ENCODE data around the gene ESYT3.

DNA sequence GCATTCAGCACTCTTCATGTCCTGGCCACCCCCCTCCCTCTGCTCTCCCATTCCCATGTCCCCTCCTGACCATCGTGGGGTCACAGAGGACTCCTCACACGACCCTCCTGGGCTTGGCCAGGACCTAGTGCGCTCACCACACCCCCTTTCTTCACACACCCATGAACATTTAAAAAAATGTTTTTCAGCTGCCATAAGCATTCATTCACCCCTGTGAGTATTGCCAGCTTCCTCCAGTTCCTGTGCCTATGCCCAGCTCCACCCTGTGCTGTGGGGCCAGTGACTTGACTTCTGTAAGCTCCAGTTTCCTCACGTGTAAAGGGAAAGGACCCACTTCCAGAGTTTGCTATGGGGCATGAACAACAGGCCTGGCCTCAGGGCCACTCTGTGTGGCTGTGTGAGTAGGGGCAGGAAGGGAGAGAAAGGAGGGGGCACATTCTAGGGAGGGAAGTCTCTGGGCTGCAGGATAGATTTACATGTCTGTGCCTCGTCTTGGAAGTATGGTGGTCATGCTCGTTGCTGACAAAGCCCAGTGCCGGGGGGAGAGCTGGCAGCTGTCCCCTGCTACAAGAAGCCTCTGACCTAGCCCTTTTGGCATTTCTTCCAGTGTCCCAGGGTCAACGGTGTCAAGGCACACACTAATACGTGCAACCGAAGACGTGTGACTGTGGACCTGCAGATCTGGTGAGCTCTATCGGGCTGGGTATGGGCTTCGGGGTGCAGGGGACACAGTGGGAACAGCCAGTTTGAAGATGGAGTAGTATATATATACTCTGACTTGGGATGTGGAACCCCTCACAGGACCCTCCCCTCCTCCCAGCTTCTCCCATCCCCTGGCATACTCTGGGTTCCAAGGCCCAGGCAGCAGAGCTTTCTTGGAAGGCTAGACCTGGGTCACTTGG is 22.8 kb downstream of the ESYT3 start:
- TF ChIP-seq, protein P1, sequence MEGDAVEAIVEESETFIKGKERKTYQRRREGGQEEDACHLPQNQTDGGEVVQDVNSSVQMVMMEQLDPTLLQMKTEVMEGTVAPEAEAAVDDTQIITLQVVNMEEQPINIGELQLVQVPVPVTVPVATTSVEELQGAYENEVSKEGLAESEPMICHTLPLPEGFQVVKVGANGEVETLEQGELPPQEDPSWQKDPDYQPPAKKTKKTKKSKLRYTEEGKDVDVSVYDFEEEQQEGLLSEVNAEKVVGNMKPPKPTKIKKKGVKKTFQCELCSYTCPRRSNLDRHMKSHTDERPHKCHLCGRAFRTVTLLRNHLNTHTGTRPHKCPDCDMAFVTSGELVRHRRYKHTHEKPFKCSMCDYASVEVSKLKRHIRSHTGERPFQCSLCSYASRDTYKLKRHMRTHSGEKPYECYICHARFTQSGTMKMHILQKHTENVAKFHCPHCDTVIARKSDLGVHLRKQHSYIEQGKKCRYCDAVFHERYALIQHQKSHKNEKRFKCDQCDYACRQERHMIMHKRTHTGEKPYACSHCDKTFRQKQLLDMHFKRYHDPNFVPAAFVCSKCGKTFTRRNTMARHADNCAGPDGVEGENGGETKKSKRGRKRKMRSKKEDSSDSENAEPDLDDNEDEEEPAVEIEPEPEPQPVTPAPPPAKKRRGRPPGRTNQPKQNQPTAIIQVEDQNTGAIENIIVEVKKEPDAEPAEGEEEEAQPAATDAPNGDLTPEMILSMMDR (IDR thresholded peaks at IDR 0.05; ENCODE audit: low read depth, low read length) = no peak
- no peak for TF ChIP-seq MYC (IDR thresholded peaks at IDR 0.05; ENCODE audit: low read depth, low read length)
- no peak for TF ChIP-seq POLR2A (IDR thresholded peaks at IDR 0.05; ENCODE audit: extremely low read depth, insufficient read length)
